GM21515 (cell line): Measurements from ENCODE around the gene RBM5.
A peak's percentile ranks its signal among the peaks of the same experiment; 100 is the strongest.

Experiments used
- ATAC-seq: cut with Tn5 transposase; IDR thresholded peaks from one replicate; pipeline ENCODE4 v1.9.1; 2021; ENCODE audit not compliant: unreplicated experiment

Gene RBM5

GRCh38 chr3:50138266-50139200 lies 49.8 kb downstream of the RBM5 start:
- ATAC-seq: no peak

- ATAC-seq: no peak
These were observed 50.6 kb downstream of the RBM5 start for GRCh38 chr3:50139308-50139707.

- ATAC-seq: no peak
These were observed 51.2 kb downstream of the RBM5 start for GRCh38 chr3:50139718-50140423.

- no peak for ATAC-seq
These were observed 52.3 kb downstream of the RBM5 start for GRCh38 chr3:50140990-50141389.

GRCh38 chr3:50146316-50146901 lies 57.7 kb downstream of the RBM5 start:
- ATAC-seq: no peak

- ATAC-seq: no peak
These were observed 58.3 kb downstream of the RBM5 start for GRCh38 chr3:50147016-50147415.

GRCh38 chr3:50147447-50147846 lies 58.7 kb downstream of the RBM5 start:
- ATAC-seq: no peak

- no peak for ATAC-seq
These were observed 59.1 kb downstream of the RBM5 start for GRCh38 chr3:50147861-50148260.

GRCh38 chr3:50150404-50150750 lies 61.7 kb downstream of the RBM5 start:
- no peak for ATAC-seq

GRCh38 chr3:50150863-50151686 lies 62.4 kb downstream of the RBM5 start:
- ATAC-seq: no peak

GRCh38 chr3:50151728-50152127 lies 63.0 kb downstream of the RBM5 start:
- ATAC-seq: no peak

GRCh38 chr3:50153782-50154475 lies 65.2 kb downstream of the RBM5 start:
- ATAC-seq: no peak

- peak; percentile 11 for ATAC-seq
These were observed 65.7 kb downstream of the RBM5 start for GRCh38 chr3:50154476-50154839.

- ATAC-seq: peak; percentile 73
These were observed 66.2 kb downstream of the RBM5 start, which contains the start of gene SEMA3F for GRCh38 chr3:50154840-50155490. TSS of gene SEMA3F (plus strand) at chr3:50155324. CDS start at chr3:50159623, 4,299 bp downstream.

GRCh38 chr3:50155491-50155878 lies 66.8 kb downstream of the RBM5 start:
- no peak for ATAC-seq

- no peak for ATAC-seq
These were observed 67.2 kb downstream of the RBM5 start for GRCh38 chr3:50155891-50156290.

- ATAC-seq: no peak
These were observed 68.1 kb downstream of the RBM5 start for GRCh38 chr3:50156549-50157493.

- no peak for ATAC-seq
These were observed 69.3 kb downstream of the RBM5 start for GRCh38 chr3:50157827-50158529.
